HEK293 (cell line): Measurements from ENCODE around the gene REV3L.

Source experiments
- GLI2 ChIP-seq: fragments of 450-650 bp; formaldehyde crosslinking; IDR thresholded peaks from 2 replicates; pipeline ENCODE4; 2017; ENCODE audit warnings: missing biosample characterization, missing genetic modification characterization, low read depth, borderline replicate concordance
- IKZF3 ChIP-seq: fragments of 450-650 bp; IDR thresholded peaks from 2 replicates; pipeline ENCODE4 v1.5.0; 2018; ENCODE audit warnings: missing biosample characterization, mild to moderate bottlenecking, missing genetic modification characterization, moderate library complexity
- KLF10 ChIP-seq: fragments of 450-650 bp; IDR thresholded peaks from 2 replicates; pipeline ENCODE4 v1.5.1; 2018; ENCODE audit warnings: missing biosample characterization, mild to moderate bottlenecking, missing genetic modification characterization
- KLF8 ChIP-seq: fragments of 450-650 bp; formaldehyde crosslinking; IDR thresholded peaks from 2 replicates; pipeline ENCODE4 v1.5.1; 2016; ENCODE audit warnings: missing biosample characterization, missing genetic modification characterization
- PRDM4 ChIP-seq: fragments of 450-650 bp; formaldehyde crosslinking; IDR thresholded peaks from 2 replicates; pipeline ENCODE4 v1.5.1; 2017; ENCODE audit warnings: missing biosample characterization, missing genetic modification characterization
- PRDM6 ChIP-seq: fragments of 450-650 bp; formaldehyde crosslinking; IDR thresholded peaks from 2 replicates; pipeline ENCODE4 v1.5.1; 2017; ENCODE audit warnings: missing biosample characterization, missing genetic modification characterization
- SETDB1 ChIP-seq: IDR thresholded peaks from one replicate; pipeline ENCODE4 v1.6.1; 2017; ENCODE audit warnings: mild to moderate bottlenecking, low read length, moderate library complexity, mixed read lengths; ENCODE audit not compliant: insufficient read length
- WT1 ChIP-seq: fragments of 450-650 bp; formaldehyde crosslinking; IDR thresholded peaks from 2 replicates; pipeline ENCODE4 v1.5.1; 2016; ENCODE audit warnings: missing biosample characterization, missing genetic modification characterization
- ZBTB21 ChIP-seq: fragments of 450-650 bp; formaldehyde crosslinking; IDR thresholded peaks from 2 replicates; pipeline ENCODE4 v1.5.1; 2017; ENCODE audit warnings: missing biosample characterization, missing genetic modification characterization
- ZNF10 ChIP-seq: fragments of 450-650 bp; formaldehyde crosslinking; IDR thresholded peaks from 2 replicates; pipeline ENCODE4 v1.5.1; 2017; ENCODE audit warnings: missing biosample characterization, missing genetic modification characterization
- ZNF133 ChIP-seq: fragments of 450-650 bp; formaldehyde crosslinking; IDR thresholded peaks from 2 replicates; pipeline ENCODE4 v1.5.1; 2016; ENCODE audit warnings: missing biosample characterization, missing genetic modification characterization
- ZNF140 ChIP-seq: fragments of 450-650 bp; formaldehyde crosslinking; IDR thresholded peaks from 2 replicates; pipeline ENCODE4 v1.5.1; 2016; ENCODE audit warnings: missing biosample characterization, missing genetic modification characterization
- ZNF2 ChIP-seq: fragments of 450-650 bp; formaldehyde crosslinking; IDR thresholded peaks from 2 replicates; pipeline ENCODE4 v1.5.1; 2016; ENCODE audit warnings: missing biosample characterization, missing genetic modification characterization
- ZNF280C ChIP-seq: fragments of 450-650 bp; formaldehyde crosslinking; IDR thresholded peaks from 2 replicates; pipeline ENCODE4 v1.5.1; 2016; ENCODE audit warnings: missing biosample characterization, missing genetic modification characterization
- ZNF280D ChIP-seq: fragments of 450-650 bp; formaldehyde crosslinking; IDR thresholded peaks from 2 replicates; pipeline ENCODE4 v1.5.1; 2016; ENCODE audit warnings: missing biosample characterization, missing genetic modification characterization
- ZNF48 ChIP-seq: fragments of 450-650 bp; formaldehyde crosslinking; IDR thresholded peaks from 2 replicates; pipeline ENCODE4 v1.5.1; 2016; ENCODE audit warnings: missing biosample characterization, missing genetic modification characterization
- ZNF513 ChIP-seq: fragments of 450-650 bp; IDR thresholded peaks from 2 replicates; pipeline ENCODE4 v1.5.1; 2018; ENCODE audit warnings: missing biosample characterization, missing genetic modification characterization
- ZNF518A ChIP-seq: fragments of 450-650 bp; formaldehyde crosslinking; conservative IDR thresholded peaks from 2 replicates; pipeline ENCODE4 v1.5.1; 2016; ENCODE audit warnings: low read depth, missing biosample characterization, missing genetic modification characterization
- ZNF561 ChIP-seq: fragments of 450-650 bp; IDR thresholded peaks from 2 replicates; pipeline ENCODE4 v1.5.1; 2018; ENCODE audit warnings: missing biosample characterization, missing genetic modification characterization, borderline replicate concordance
- ZNF580 ChIP-seq: fragments of 450-650 bp; formaldehyde crosslinking; IDR thresholded peaks from 2 replicates; pipeline ENCODE4 v1.5.1; 2016; ENCODE audit warnings: missing biosample characterization, missing genetic modification characterization
- ZNF600 ChIP-seq: fragments of 450-650 bp; formaldehyde crosslinking; IDR thresholded peaks from 2 replicates; pipeline ENCODE4 v1.5.1; 2016; ENCODE audit warnings: missing biosample characterization, missing genetic modification characterization
- ZNF629 ChIP-seq: fragments of 450-650 bp; formaldehyde crosslinking; IDR thresholded peaks from 2 replicates; pipeline ENCODE4 v1.5.1; 2017; ENCODE audit warnings: missing biosample characterization, missing genetic modification characterization
- ZNF654 ChIP-seq: fragments of 450-650 bp; formaldehyde crosslinking; IDR thresholded peaks from 2 replicates; pipeline ENCODE4 v1.5.1; 2016; ENCODE audit warnings: low read depth, missing biosample characterization, missing genetic modification characterization
- ZSCAN30 ChIP-seq: fragments of 450-650 bp; IDR thresholded peaks from 2 replicates; pipeline ENCODE4 v1.5.1; 2018; ENCODE audit warnings: missing biosample characterization, mild to moderate bottlenecking, missing genetic modification characterization, moderate library complexity

The REV3L gene

GRCh38 chr6:111478749-111479148 lies 4.3 kb downstream of the REV3L start (continued):
- peak; percentile 68 for TF ChIP-seq PRDM4 (tag by site-specific recombination)
- TF ChIP-seq ZSCAN30, result peak; percentile 60; the same call in 1 of the 2 replicates
- no peak for TF ChIP-seq ZNF280D
- no peak for TF ChIP-seq ZNF140
- no peak for TF ChIP-seq SETDB1
- peak; percentile 77 for TF ChIP-seq WT1 (tag by site-specific recombination)
- TF ChIP-seq ZNF48 (tag by site-specific recombination), result no peak
- TF ChIP-seq ZNF600 (tag by site-specific recombination), result peak; percentile 74
- peak; percentile 78; the same call in 1 of the 2 replicates for TF ChIP-seq ZNF2 (tag by site-specific recombination)
- peak; percentile 74 for TF ChIP-seq KLF8 (tag by site-specific recombination)
- TF ChIP-seq PRDM6 (tag by site-specific recombination), result peak; percentile 92
- 0 out of 2 replicates have a peak, but pooled peaks have one; percentile 59 for TF ChIP-seq ZNF10 (tag by site-specific recombination)
- peak; percentile 76; the same call in 1 of the 2 replicates for TF ChIP-seq ZNF629 (tag by site-specific recombination)
- TF ChIP-seq ZNF518A, result no peak
- TF ChIP-seq ZNF513 (tag by site-specific recombination), result peak; percentile 12; the same call in 1 of the 2 replicates
- no peak for TF ChIP-seq ZNF133 (tag by site-specific recombination)
- peak; percentile 66 for TF ChIP-seq ZNF561 (tag by site-specific recombination)
- no peak for TF ChIP-seq ZBTB21 (tag by site-specific recombination)
- TF ChIP-seq ZNF580 (tag by site-specific recombination), result no peak
- TF ChIP-seq GLI2 (tag by site-specific recombination), result peak; percentile 78
- TF ChIP-seq ZNF280C (tag by site-specific recombination), result no peak
- peak; percentile 96 for TF ChIP-seq IKZF3 (tag by site-specific recombination)
- peak; percentile 52 for TF ChIP-seq ZNF654 (tag by site-specific recombination)
- 0 out of 2 replicates have a peak, but pooled peaks have one; percentile 20 for TF ChIP-seq KLF10 (tag by site-specific recombination)
